ENCODE data around the gene TSPAN18.
A peak's percentile ranks its signal among the peaks of the same experiment; 100 is the strongest.

Gene TSPAN18

DNA sequence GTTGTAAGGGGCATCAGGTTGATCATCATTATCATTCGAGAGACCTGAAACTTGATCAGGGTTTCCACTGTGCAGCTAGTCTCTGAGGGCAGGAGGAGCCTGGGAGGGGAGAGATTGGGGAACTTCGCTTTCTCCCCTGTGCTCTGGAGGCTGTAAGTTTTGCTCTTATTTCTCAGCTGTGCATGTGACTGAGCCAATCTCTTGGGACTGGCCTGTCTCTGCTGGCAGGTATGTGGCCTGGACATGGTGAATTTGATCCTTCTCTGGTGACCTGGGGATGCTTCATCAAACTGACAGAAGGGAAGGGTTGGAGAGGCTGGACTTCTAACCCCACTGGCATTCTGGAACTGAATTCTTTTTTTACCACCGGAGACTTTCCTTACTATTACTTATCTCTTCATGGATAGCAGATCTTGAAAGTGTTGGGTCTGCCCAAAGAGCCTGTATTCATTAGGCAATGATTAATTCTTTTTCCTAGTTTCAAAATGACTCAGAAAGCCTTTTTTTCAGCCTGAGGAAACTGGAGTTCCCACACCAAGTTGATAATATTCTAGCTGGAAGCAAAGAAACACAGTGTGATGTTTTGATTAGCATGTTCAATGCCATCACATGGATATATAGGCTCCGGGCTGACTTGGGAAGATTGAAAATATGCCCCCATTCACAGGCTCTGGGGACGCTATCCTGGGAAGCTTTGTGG is 36.5 kb downstream of the TSPAN18 start:
- FAIRE-seq, result no peak

GRCh38 chr11:44764583-44764982 is 37.8 kb downstream of the TSPAN18 start:
- no peak for FAIRE-seq

- no peak for FAIRE-seq
These were observed 38.3 kb downstream of the TSPAN18 start for GRCh38 chr11:44765026-44765595.

GRCh38 chr11:44765676-44766075 is 38.9 kb downstream of the TSPAN18 start:
- FAIRE-seq, result no peak

GRCh38 chr11:44766112-44766971 is 39.6 kb downstream of the TSPAN18 start:
- no peak for FAIRE-seq

DNA sequence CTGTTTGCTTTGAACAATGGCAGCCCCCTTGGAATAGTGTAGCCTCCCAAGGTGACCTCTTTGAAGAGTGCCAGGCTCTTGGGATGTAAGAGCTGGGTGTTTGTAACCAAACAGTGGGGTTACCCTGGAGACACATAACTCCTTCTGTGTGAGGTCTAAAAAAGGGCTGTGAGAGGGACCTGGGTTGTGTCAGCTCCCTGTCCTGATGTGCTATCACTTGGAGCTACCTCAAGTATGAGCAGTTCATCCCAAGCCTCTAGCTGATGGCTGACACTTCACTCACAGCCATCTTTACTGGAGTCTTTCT is 40.2 kb downstream of the TSPAN18 start:
- FAIRE-seq, result no peak

DNA sequence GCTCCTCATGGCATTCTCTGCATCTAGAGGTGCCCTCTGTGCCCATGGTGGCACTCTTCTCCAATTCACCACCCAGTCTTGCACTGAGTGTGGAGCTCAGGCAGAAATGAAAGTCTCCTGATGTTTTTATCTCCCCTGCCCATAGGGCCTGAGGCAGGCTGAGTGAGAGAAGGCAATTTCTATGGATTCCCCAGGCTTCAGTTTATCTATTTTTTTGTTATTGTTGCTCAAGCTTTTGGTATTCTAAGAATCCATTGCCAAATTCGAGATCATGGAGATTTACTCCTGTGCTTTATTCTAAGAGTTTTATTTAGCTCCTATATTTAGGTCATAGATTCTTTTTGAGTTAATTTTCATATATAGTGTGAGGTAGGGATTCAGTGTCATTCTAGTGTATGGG is 40.7 kb downstream of the TSPAN18 start:
- FAIRE-seq, result no peak

DNA sequence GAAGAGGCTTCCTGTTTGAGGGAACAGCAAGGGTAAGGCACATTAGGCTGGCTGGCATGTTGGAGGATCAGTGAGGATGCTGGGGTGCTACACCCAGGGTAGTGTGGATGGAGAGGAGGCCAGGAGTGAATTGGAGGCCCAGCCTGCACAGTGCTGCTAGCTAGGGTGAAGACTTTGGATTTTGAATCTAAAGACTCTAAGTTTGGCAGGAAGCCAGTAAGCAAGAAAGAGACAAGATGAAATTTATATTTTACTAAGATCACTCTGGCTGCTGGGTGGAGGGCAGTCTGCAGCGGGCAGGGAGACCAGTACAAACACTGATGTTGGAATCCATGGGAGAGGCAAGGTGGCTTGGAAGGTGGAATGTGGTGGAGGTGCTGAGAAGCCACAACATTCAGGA is 43.6 kb downstream of the TSPAN18 start:
- FAIRE-seq, result no peak

DNA sequence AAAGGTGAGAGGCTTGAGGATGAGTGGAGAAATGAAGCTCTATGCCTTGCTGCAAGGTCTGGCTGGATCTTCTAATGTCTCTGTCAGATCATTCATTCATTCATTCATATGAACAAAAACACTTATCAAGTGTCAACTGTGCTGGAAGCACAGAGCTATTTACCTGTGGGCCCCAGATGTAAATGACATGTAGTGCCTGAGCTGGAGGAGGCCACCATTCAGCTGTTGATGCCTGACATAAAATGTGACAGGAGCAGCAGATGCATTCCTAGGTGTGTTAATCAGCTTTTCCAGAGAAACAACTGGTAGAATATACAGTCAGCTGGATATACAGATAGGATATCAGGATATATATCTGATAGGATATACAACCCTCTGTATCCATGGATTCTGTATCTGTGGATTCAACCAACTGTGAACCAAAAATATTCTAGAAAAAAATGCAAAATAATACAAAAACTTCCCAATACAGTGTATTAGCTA is 44.5 kb downstream of the TSPAN18 start:
- FAIRE-seq, result no peak

GRCh38 chr11:44771841-44772240 is 45.1 kb downstream of the TSPAN18 start:
- no peak for FAIRE-seq

- no peak for FAIRE-seq
These were observed 46.7 kb downstream of the TSPAN18 start for GRCh38 chr11:44773351-44773965.

GRCh38 chr11:44774108-44774507 is 47.3 kb downstream of the TSPAN18 start:
- FAIRE-seq, result no peak

DNA sequence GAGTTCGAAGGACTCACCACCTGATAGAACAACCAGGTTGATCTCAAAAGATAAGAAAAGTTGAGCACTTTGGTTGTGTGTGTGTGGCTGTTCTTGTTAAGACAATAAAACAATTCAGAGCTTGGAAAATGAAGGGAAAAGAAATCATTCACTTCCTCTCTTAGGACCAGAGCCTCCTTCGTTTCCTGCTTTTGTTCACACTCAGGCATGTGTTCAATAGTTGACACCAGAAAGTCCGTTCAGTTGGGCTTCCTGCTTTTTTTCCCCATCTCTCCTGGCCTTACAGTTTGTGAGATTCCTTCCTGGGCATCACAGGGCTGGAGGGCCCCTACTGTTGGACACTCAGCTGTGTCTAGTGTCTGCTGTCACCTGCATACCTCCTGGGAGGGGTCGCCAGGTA is 48.0 kb downstream of the TSPAN18 start:
- no peak for FAIRE-seq

- peak; percentile 58 for FAIRE-seq
These were observed 48.7 kb downstream of the TSPAN18 start for GRCh38 chr11:44775366-44775984.

DNA sequence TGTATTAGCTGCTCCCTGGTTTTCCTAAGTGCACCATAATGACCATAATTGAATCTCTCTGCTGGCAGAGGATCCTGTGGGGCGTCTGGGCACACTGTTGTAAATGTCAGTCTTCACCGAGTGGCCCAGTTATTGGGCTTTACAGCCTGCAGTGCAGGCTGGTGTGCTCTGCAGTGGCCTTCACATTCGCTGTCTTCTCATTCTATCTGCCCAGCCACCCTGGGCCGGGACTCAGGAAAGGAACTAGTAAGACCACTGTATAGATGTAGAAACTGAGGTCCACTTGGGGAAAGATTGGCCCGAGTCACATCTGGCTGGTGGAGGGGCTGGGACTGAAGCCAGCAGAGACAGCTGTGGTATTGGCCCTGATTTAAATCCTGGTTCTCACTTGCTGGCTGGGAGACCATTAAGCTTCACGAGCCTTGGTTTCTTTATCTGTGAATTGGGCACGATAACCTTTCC is 49.3 kb downstream of the TSPAN18 start:
- FAIRE-seq, result no peak

GRCh38 chr11:44776551-44777208 is 49.9 kb downstream of the TSPAN18 start:
- FAIRE-seq, result no peak

- FAIRE-seq, result no peak
These were observed 50.7 kb downstream of the TSPAN18 start for GRCh38 chr11:44777209-44778194.

DNA sequence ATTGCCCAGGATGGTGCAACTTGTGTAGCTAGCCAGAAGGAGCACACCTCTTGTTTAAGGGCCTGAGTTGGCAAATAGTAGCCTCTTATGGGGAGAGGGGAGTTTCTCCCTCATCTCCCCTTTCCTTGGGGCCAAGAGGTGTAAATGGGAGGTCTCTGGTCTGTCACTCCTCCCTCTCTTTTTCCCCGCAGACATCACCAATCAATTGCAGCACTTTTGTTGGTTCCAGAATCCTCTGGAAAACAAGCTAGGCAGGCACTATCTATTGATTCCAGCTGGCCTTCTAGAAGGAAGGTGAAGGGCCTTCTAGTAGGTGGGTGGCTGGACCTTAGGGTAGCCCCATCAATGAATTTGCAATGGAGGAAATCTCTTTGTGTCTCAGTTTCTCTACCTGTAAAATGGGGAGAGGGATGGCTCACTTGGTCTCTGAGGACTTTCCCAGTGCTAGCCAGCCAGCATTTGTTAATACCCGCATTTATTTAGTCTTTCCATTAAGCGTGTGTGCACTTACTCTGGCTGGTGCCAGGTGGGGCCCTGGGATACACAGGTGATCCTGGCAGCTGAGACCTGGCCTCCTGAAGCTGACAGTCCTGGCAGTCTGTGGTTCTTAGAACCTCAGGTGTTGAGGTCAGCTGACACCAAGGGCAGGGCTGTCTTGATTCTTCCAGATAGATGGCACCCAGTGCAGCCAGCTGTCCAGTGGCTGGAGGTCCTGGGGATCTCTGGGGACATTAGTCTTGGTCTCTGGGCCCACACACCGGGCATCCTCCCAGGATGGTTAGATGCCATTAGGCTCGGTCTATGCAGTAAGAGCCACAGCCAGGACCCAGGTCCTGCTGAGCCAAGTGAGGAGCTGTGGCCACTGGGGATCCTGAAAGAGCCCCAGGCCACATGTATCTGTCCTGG is 51.7 kb downstream of the TSPAN18 start:
- no peak for FAIRE-seq

DNA sequence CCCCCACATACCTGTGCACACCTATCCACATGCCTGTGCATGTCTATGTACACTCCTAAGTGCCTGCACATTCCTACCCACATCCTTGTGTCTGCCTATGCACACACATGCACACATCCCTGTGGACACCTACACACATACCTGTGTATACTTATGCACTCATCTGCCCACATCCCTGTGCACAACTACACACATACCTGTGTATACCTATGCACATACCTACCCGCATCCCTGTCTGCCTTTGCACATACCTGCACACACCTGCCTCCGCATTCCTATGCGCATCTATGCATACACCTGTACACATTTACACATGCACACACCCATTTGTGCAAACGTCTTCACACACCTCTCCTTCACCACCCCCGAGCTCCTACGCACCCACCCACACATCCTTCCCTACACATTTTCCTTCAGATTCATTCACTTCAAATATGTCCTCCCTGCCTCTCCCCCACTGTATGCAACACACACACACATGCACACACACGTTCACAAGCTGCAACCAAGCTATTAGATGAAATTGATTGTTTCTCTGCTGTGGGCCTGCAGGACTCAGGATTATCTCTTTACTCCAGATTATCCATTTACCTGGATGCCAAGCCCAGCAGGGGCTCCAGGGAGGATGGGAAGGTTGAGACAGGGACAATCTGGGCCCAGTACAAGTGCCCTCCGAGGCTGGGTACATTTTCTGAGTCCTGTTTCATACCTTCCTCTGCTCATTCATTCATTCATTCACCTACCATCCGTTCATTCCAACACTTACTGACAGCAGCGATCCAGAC is 53.2 kb downstream of the TSPAN18 start:
- no peak for FAIRE-seq
